ENCODE results near the gene ZNF804B.

DNA sequence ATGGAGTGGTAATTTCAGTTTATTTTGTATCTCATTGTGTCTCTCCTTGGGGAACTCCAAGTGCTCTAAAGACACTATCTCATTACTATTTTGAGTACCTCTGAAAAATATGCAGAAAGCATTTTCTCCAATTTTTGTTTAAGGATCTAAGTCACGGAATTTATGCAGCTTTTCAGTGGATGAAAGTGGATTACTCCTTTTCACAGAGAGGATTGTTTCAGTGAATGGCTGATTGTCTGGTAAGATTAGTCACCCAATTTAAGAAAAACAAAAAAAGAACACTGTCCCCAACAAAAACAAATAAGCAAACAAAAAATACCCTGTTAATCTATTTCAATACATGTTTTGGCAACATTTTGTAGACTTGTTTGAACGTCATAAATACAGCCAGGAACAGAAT lies 374.3 kb downstream of the ZNF804B start:
- TF ChIP-seq CTCF (IDR thresholded peaks at IDR 0.05; ENCODE audit: insufficient read depth, low read length) (no peak), POLR2AphosphoS5 (IDR thresholded peaks at IDR 0.05; ENCODE audit: low read depth) (no peak), GABPA (IDR thresholded peaks at IDR 0.05; ENCODE audit: low read depth) (no peak), SPI1 (IDR thresholded peaks at IDR 0.05; ENCODE audit: borderline replicate concordance, low read depth) (no peak)
- TF ChIP-seq, protein P1, sequence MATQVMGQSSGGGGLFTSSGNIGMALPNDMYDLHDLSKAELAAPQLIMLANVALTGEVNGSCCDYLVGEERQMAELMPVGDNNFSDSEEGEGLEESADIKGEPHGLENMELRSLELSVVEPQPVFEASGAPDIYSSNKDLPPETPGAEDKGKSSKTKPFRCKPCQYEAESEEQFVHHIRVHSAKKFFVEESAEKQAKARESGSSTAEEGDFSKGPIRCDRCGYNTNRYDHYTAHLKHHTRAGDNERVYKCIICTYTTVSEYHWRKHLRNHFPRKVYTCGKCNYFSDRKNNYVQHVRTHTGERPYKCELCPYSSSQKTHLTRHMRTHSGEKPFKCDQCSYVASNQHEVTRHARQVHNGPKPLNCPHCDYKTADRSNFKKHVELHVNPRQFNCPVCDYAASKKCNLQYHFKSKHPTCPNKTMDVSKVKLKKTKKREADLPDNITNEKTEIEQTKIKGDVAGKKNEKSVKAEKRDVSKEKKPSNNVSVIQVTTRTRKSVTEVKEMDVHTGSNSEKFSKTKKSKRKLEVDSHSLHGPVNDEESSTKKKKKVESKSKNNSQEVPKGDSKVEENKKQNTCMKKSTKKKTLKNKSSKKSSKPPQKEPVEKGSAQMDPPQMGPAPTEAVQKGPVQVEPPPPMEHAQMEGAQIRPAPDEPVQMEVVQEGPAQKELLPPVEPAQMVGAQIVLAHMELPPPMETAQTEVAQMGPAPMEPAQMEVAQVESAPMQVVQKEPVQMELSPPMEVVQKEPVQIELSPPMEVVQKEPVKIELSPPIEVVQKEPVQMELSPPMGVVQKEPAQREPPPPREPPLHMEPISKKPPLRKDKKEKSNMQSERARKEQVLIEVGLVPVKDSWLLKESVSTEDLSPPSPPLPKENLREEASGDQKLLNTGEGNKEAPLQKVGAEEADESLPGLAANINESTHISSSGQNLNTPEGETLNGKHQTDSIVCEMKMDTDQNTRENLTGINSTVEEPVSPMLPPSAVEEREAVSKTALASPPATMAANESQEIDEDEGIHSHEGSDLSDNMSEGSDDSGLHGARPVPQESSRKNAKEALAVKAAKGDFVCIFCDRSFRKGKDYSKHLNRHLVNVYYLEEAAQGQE (IDR thresholded peaks at IDR 0.05; ENCODE audit: insufficient replicate concordance, low read depth) = no peak
